Uterus (tissue), 4 donors: ENCODE data around the gene XRCC4. TPM values are rescaled to one million over a fixed set of nuclear protein-coding genes. Genes with fewer than 3 reads are reported as not detected.

Experiments
- DNase-seq, 2 donors: peaks; one replicate each; pipeline ENCODE4 v3.0.0-alpha.2; 2019 to 2020
- H3K27ac ChIP-seq, 2 donors: fragments of 200-600 bp; sonication (generic); 1 replicate in 1 of 2; 2 replicates in 1 of 2; pipeline ENCODE4 v1.5.1; 2016 to 2018
- H3K27me3 ChIP-seq, 2 donors: fragments of 200-600 bp; sonication (generic); one replicate each; pipeline ENCODE4 v1.5.1; 2018 to 2019; ENCODE audit warnings: control low read depth in 1 of 2
- H3K36me3 ChIP-seq, 2 donors: fragments of 200-600 bp; sonication (generic); one replicate each; pipeline ENCODE4 v1.5.1; 2019; ENCODE audit warnings: control low read depth in 1 of 2
- H3K4me1 ChIP-seq, 2 donors: fragments of 200-600 bp; sonication (generic); one replicate each; pipeline ENCODE4 v1.5.1; 2018 to 2019; ENCODE audit warnings: control low read depth in 1 of 2
- H3K4me3 ChIP-seq, 2 donors: fragments of 200-600 bp; sonication (generic); 1 replicate in 1 of 2; 2 replicates in 1 of 2; pipeline ENCODE4 v1.5.1; 2018 to 2019; ENCODE audit warnings: mild to moderate bottlenecking in 1 of 2
- H3K9me3 ChIP-seq, 2 donors: fragments of 200-600 bp; sonication (generic); one replicate each; pipeline ENCODE4 v1.5.1; 2019; ENCODE audit warnings: control low read depth in 1 of 2
- CTCF ChIP-seq, 4 experiments: fragments of 200-600 bp in 2 of 4; fragments of 450-650 bp in 2 of 4; sonication (generic) in 2 of 4; IDR thresholded peaks; one replicate each; pipeline ENCODE4 v1.5.1; 2016 to 2019; ENCODE audit warnings: antibody characterized with exemption in 4 of 4, mild to moderate bottlenecking in 2 of 4, moderate library complexity in 1 of 4
- POLR2A ChIP-seq, 2 donors: fragments of 450-650 bp; IDR thresholded peaks; one replicate each; pipeline ENCODE4 v1.6.1; 2016; ENCODE audit warnings: antibody characterized with exemption in 2 of 2, mild to moderate bottlenecking in 1 of 2, moderate library complexity in 1 of 2
- intact Hi-C: fragments of 100-400 bp; cut with DNase I; formaldehyde crosslinking; loops from one replicate; pipeline ENCODE4 v1.15.1; 2023; ENCODE audit warnings: low total_unique reads
- total RNA-seq, 4 donors: library from RNA; depleted of rRNA in 3 of 4; stranded (reverse); fragments of >200 nt in 3 of 4; gene quantifications; one replicate each; pipeline versions ENCODE4 v1.1.0 to v1.2.4, GENCODE V29; 2014 to 2023
- donor health status: DM: yes; HTN: yes; CAD: no.

Gene XRCC4
- total RNA-seq, 4 donors from 2014 or later, result 1.3 to 12.2 (median 5.5) TPM; not detected in 1

GRCh38 chr5:83392766-83393503, 315.6 kb downstream of the XRCC4 start:
- H3K27ac ChIP-seq, result no peak overlapping the region
- H3K27me3 ChIP-seq, result no peaks in the 10 kb centered on the region
- no peaks in the 10 kb centered on the region for H3K36me3 ChIP-seq
- no peaks in the 10 kb centered on the region for H3K9me3 ChIP-seq
- no peaks in the 10 kb centered on the region for H3K4me1 ChIP-seq
- intact Hi-C loops, result no loop called here
- TF ChIP-seq CTCF (IDR thresholded peaks at IDR 0.05) (no peak), POLR2A (IDR thresholded peaks at IDR 0.05) (no peak)
- no peak for DNase-seq
- no peak overlapping the region for H3K4me3 ChIP-seq

GRCh38 chr5:83393504-83393866, 316.1 kb downstream of the XRCC4 start:
- no peak overlapping the region for H3K27ac ChIP-seq
- no peak for TF ChIP-seq CTCF (IDR thresholded peaks at IDR 0.05)
- no peak for TF ChIP-seq POLR2A (IDR thresholded peaks at IDR 0.05)
- H3K4me1 ChIP-seq, result no peaks in the 10 kb centered on the region
- no peaks in the 10 kb centered on the region for H3K27me3 ChIP-seq
- no peak overlapping the region for H3K4me3 ChIP-seq
- H3K36me3 ChIP-seq, result no peaks in the 10 kb centered on the region
- H3K9me3 ChIP-seq, result no peaks in the 10 kb centered on the region
- no peak for DNase-seq
- intact Hi-C loops, result no loop called here

- no peak overlapping the region for H3K4me3 ChIP-seq
- intact Hi-C loops, result no loop called here
- H3K9me3 ChIP-seq, result no peaks in the 10 kb centered on the region
- no peaks in the 10 kb centered on the region for H3K4me1 ChIP-seq
- H3K27ac ChIP-seq, result no peak overlapping the region
- no peaks in the 10 kb centered on the region for H3K36me3 ChIP-seq
- no peaks in the 10 kb centered on the region for H3K27me3 ChIP-seq
- DNase-seq, result no peak
- TF ChIP-seq CTCF (IDR thresholded peaks at IDR 0.05) (no peak), POLR2A (IDR thresholded peaks at IDR 0.05) (no peak)
These were observed 316.8 kb downstream of the XRCC4 start for GRCh38 chr5:83394190-83394589.

- no peak overlapping the region for H3K27ac ChIP-seq
- DNase-seq, result no peak
- TF ChIP-seq POLR2A (IDR thresholded peaks at IDR 0.05) (no peak), CTCF (IDR thresholded peaks at IDR 0.05) (no peak)
- no peaks in the 10 kb centered on the region for H3K27me3 ChIP-seq
- no peaks in the 10 kb centered on the region for H3K36me3 ChIP-seq
- no peak overlapping the region for H3K4me3 ChIP-seq
- intact Hi-C loops, result no loop called here
- H3K4me1 ChIP-seq, result no peaks in the 10 kb centered on the region
- no peaks in the 10 kb centered on the region for H3K9me3 ChIP-seq
These were observed 319.3 kb downstream of the XRCC4 start for GRCh38 chr5:83396662-83397061.

- TF ChIP-seq CTCF (IDR thresholded peaks at IDR 0.05) (no peak), POLR2A (IDR thresholded peaks at IDR 0.05) (no peak)
- Histone ChIP-seq H3K9me3 (no peaks in the 10 kb centered on the region), H3K27ac (no peak overlapping the region), H3K27me3 (no peaks in the 10 kb centered on the region), H3K4me3 (no peak overlapping the region), H3K4me1 (no peaks in the 10 kb centered on the region), H3K36me3 (no peaks in the 10 kb centered on the region)
- DNase-seq, result no peak
- intact Hi-C loops, result no loop called here
These were observed 320.3 kb downstream of the XRCC4 start for GRCh38 chr5:83397658-83398057.
